SK-N-MC (cell line): ENCODE measurements around the gene MBD5.

Experiments
- EZH2 ChIP-seq: fragments of 200-600 bp; sonication (generic); IDR thresholded peaks from one replicate; pipeline ENCODE4 v1.6.1; 2017; ENCODE audit warnings: antibody characterized with exemption
- FOXP2 ChIP-seq: optimal IDR thresholded peaks from 2 replicates; pipeline ENCODE3; 2011; ENCODE audit warnings: mild to moderate bottlenecking, moderate library complexity; ENCODE audit not compliant: insufficient read depth; ENCODE audit errors: extremely low read length, control extremely low read depth
- POLR2AphosphoS5 ChIP-seq: IDR thresholded peaks from 2 replicates; pipeline ENCODE4 v1.6.1; 2012; ENCODE audit warnings: mild to moderate bottlenecking, low read depth, low read length, borderline replicate concordance

DNA sequence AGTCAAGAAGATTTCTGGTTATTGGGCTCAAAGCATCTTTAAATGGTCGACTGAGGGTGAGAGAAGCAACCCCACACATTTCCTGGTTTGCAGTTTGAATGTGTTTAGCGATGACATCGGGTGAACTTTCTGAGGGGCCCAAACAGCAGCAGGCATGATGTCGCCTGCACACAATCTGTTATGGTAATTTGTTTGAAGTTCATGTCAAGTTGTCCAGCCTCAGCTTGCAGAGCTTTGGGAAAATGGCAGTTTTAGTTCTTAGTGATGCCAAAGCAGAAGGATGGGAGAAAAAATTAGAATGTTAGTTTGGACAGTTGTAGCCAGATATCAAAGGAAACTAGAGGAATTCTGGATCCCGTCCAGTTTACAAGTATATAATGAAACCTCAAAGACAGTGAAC is 284.6 kb downstream of the MBD5 start:
- TF ChIP-seq POLR2AphosphoS5 (no peak), EZH2 (no peak), FOXP2 (no peak)
